HG03520 (cell line): ENCODE measurements around the gene CCDC149.

Source experiments
- ATAC-seq: cut with Tn5 transposase; IDR thresholded peaks from one replicate; pipeline ENCODE4 v1.9.1; 2021; ENCODE audit warnings: mild to moderate bottlenecking, moderate library complexity; ENCODE audit not compliant: unreplicated experiment

CCDC149 gene

GRCh38 chr4:24912252-24913118 is at the start of gene CCDC149:
TSS of gene CCDC149 (minus strand) at chr4:24913042. CDS start at chr4:24912864, 178 bp downstream.
- no peak for ATAC-seq

- no peak for ATAC-seq
These were observed 45.0 kb upstream of the CCDC149 start for GRCh38 chr4:24957886-24958285.

- no peak for ATAC-seq
These were observed 43.9 kb upstream of the CCDC149 start for GRCh38 chr4:24956763-24957162.

- no peak for ATAC-seq
These were observed 43.2 kb upstream of the CCDC149 start for GRCh38 chr4:24956091-24956490.

- no peak for ATAC-seq
These were observed 39.8 kb upstream of the CCDC149 start for GRCh38 chr4:24952667-24953066.

GRCh38 chr4:24949970-24950369 is 37.1 kb upstream of the CCDC149 start:
- ATAC-seq: no peak

DNA sequence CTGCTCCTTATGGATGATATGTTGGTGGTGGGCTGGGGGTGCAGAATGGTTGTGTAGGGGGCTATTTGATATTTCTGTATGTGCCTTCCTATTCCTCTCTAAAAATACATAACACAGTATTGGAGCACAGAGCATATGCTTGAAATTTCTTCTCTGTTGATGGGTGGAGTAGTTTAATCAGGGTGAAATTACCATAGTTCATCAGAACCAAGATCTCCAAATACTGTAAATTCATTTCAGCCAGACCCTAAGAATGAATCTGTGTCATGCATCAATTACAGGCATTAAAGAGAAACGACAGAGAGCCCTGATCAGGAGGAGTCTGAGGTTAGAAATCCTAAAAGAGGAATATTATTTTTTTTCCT is 25.1 kb upstream of the CCDC149 start:
- no peak for ATAC-seq

GRCh38 chr4:24937176-24937916 is 24.5 kb upstream of the CCDC149 start:
- no peak for ATAC-seq

- ATAC-seq: no peak
These were observed 23.0 kb upstream of the CCDC149 start for GRCh38 chr4:24935856-24936255.

- no peak for ATAC-seq
These were observed 21.5 kb upstream of the CCDC149 start for GRCh38 chr4:24934311-24934710.

GRCh38 chr4:24933684-24934275 is 20.9 kb upstream of the CCDC149 start:
- ATAC-seq: no peak

DNA sequence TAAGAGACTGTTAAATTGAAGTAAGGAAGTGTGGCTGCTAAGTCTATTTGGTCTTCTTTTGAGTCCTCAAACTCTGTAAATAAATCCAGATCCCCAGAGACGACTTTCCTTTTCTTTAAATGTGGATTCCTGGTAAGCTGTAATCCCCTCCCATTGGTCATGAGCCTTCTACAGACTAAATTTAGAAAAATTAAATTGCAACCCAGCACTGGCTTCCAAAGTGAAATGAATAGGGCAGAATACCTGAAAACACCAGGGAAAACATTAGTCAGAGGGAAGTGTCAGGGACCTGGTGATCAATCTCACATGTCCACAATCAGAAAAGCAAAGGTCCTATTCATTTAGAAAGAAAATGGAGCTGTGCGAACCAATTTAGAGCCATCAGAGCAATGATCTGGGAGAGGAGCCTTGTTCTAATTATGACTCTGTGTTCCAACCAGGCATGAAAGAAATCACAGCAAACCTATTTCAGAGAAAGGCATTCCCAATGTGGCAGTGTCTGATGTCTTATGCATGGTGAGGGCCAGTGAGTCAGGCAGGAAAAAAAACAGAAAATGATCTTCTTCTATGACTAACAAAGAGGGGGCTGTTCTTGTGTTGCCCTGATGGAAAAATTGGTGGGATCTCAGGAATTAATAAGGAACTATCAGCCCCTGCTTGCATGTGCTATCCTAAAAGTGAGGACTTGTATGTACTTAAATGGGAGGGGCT is 19.8 kb upstream of the CCDC149 start:
- no peak for ATAC-seq

- no peak for ATAC-seq
These were observed 17.3 kb upstream of the CCDC149 start for GRCh38 chr4:24930151-24930550.

- ATAC-seq: no peak
These were observed 15.9 kb upstream of the CCDC149 start for GRCh38 chr4:24928708-24929107.

DNA sequence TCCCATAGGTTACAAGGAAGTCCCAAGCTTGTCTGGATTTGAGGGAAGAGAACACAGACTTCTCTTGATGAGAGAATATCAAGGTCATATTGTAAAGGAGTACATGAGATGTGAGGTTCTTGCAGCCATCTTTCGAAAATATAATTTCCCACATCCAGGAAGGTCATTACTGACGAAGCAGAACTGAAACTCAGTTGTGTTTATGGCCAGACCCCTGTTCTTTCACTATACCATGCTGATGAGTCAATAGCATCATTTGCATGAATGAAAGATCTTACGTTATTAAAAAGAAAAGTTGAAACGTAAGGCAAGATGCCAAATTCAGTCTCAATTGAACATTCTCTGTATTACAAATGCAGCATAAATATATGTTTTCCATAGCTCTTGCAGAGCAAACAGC is 14.2 kb upstream of the CCDC149 start:
- no peak for ATAC-seq

- ATAC-seq: no peak
These were observed 11.5 kb upstream of the CCDC149 start for GRCh38 chr4:24924309-24924781.

DNA sequence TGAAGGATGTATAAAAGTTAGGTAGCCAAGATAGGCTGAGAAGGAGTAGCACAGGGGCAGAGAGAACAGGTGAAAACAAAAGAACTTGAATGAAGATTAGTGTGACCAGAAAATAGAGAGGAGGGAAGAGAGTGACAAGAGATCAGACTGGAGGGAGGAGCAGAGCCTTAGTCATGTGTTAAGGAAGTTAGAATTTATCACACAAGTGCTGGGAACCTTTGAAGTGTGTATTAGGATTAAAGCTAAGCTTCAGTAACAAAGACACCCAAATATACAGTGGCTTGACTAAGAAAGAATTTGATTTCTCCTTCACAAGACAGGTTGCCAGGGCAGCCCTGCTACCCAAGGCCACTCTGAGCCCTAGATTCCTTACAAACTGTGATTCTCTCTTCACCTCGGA is 10.7 kb upstream of the CCDC149 start:
- no peak for ATAC-seq

DNA sequence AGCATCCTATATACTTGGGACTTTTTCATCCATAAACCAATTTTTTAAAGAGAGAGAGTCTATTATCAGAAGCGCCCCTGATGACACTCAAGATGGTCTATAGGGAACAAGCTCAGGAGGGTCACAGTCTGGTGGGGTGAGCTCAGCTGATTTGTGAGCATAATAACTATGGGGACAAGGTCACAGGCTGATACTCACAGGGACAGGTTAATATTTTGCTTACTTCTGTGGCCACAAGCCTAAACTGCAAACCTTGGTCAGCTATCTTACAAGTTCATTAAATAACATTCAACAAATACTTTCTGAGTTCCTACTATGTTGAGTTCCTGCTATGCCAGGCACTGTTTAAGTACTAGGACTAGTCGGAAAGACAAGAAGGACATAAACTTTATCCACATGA is 10.2 kb upstream of the CCDC149 start:
- no peak for ATAC-seq

- ATAC-seq: no peak
These were observed 9.6 kb upstream of the CCDC149 start for GRCh38 chr4:24922416-24922815.

- ATAC-seq: no peak
These were observed 8.6 kb upstream of the CCDC149 start for GRCh38 chr4:24921491-24921890.

GRCh38 chr4:24920008-24920407 is 7.2 kb upstream of the CCDC149 start:
- ATAC-seq: no peak
